Fibroblast of mammary gland (primary cell): ENCODE data around the gene NFIC.
"Not testable (repeated sequence)": the region's sequence is repeated elsewhere in the genome, so short reads cannot be mapped to it uniquely, and the experiment has no call there.

Experiments used
- DNase-seq: peaks from one replicate; pipeline ENCODE4 v3.0.0-alpha.2; 2010; ENCODE audit warnings: low read depth
- H3K4me3 ChIP-seq: 2 replicates; pipeline ENCODE4 v1.5.1; 2011; ENCODE audit warnings: low read depth, mild to moderate bottlenecking, low read length, moderate library complexity; ENCODE audit not compliant: control insufficient read depth
- TF ChIP-seq, protein P1 (sequence below): conservative IDR thresholded peaks from 2 replicates; pipeline ENCODE4 v1.5.1; 2011; ENCODE audit warnings: low read depth, low read length, inconsistent platforms; ENCODE audit not compliant: control insufficient read depth, insufficient read depth

Gene NFIC

DNA sequence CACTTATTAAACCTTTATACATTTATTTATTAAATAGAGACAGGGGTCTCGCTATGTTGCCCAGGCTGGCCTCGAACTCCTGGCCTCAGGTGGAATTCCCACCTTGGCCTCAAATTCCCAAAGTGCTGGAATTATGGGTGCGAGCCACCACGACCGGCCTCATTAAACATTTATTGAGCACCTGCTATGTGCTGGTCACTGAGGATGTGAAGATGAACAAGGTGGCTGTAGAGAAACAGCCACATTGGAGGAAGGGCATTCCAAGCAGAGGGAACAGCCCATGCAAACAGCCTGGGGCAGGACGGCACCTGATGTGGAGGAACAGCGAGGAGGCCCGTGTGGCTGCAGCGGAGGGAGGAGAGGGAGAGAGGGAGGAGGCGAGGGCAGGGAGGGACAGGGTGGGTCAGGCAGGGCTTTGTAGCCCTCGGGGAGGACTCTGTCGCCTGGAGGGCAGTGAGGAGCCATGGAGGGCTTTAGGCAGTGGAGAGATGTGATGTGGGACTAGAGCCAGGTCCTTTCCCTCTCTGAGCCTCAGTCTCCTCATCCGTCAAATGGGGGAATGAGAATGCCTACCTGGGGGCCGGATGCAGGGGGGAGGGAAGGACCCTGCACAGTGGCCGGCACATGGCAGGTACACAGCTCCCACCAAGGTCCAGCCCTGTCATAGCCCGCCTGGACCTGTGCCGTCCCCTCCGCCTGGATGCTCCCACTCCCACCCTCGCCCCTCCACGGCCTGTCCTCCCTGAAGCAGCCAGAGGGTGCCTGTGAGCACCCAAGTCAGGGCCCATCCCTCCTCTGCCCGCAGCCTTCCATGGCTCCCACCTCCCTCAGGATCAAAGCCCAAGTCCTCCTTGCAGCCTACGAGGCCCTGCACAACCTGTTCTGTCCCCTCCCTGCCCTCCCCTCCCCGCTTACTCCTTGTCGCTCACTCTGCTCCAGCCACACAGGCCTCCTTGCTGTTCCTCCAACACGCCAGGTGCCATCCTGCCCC, 21.5 kb upstream of the NFIC start:
- H3K4me3 ChIP-seq, result no peak overlapping the region
- TF ChIP-seq, protein P1, sequence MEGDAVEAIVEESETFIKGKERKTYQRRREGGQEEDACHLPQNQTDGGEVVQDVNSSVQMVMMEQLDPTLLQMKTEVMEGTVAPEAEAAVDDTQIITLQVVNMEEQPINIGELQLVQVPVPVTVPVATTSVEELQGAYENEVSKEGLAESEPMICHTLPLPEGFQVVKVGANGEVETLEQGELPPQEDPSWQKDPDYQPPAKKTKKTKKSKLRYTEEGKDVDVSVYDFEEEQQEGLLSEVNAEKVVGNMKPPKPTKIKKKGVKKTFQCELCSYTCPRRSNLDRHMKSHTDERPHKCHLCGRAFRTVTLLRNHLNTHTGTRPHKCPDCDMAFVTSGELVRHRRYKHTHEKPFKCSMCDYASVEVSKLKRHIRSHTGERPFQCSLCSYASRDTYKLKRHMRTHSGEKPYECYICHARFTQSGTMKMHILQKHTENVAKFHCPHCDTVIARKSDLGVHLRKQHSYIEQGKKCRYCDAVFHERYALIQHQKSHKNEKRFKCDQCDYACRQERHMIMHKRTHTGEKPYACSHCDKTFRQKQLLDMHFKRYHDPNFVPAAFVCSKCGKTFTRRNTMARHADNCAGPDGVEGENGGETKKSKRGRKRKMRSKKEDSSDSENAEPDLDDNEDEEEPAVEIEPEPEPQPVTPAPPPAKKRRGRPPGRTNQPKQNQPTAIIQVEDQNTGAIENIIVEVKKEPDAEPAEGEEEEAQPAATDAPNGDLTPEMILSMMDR, result no peak
- DNase-seq, result no peak

DNA sequence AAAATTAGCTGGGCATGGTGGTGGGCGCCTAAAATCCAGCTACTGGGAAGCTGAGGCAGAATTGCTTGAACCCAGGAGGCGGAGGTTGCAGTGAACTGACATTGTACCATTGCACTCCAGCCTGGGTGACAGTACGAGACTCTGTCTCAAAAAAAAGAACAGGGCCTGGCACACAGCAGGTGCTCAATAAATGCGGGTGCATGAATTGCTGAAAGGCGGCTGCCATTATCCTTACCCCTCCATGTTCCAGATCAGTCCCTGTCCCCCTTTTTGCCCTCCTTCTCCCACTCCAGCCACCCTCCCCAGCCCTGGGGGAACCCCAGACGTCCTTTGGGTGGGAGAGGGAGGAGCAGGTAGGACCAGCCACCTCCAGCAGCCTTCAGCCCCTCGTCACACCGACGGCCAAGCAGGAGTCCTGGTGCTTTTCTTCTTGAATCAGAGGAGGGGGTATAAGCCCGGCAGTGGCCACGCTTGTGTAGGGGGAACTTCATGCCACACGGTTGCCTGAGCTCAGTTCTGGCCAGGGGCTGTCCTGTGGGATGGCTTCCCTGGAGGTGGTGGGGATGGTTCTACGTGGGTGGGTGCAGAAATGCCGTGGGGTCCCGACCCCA, 20.4 kb upstream of the NFIC start:
- no peak overlapping the region for H3K4me3 ChIP-seq
- TF ChIP-seq, protein P1, result no peak
- no peak for DNase-seq

DNA sequence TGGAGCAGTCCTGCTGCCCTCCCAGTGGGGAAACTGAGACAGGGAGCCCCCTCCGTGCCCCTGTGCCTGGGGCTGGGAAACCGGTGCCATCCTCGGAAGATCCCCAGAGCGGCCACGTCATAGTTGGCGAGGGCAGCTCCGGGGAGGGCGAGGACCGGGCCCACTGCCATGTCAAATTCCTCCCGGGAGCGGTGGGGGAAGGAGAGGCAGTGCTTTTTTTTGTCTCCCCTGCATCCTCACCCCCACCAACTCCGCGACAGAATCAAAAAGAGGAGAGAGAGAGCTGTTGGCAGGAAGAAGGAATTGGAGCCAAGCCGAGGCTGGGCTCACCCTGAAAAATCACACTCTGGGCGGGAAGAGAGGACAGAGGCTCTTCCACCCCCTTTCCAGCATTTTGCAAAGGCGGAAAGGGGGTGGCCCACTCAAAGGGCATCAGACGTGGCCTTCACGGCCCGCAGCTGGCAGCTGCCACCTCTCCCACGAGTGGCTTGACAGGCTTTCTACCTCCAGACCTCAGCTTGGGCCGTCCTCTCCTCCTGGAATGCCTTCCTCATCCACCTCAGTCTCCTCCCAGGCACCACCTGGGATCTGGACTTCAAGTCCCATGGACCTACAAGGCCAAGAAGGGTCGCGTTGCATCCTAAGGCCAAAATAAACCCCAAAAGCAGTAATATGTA, 19.6 kb upstream of the NFIC start:
- no peak overlapping the region for H3K4me3 ChIP-seq
- TF ChIP-seq, protein P1, result no peak
- peak; percentile 68 for DNase-seq

DNA sequence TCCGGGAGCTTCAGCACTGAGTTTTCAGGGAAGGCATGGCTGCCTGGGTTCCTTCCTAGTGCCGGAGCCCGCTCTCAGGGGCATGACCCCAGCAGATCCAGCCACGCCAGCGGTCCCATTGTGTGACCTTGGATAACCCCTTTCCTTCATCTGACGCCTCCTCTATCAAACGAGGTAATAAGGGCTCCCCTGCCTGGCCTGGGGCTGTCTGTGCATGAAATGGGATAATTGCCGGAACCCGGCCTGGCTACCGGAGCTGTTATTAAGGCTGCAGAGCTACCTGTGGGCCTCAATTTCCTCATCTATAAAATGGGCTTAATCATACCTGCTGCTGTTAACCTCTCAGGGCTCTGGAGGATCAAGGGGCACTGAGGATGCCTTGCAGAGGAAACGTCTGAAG, 18.3 kb upstream of the NFIC start:
- no peak for DNase-seq
- TF ChIP-seq, protein P1, result no peak
- H3K4me3 ChIP-seq, result no peak overlapping the region

DNA sequence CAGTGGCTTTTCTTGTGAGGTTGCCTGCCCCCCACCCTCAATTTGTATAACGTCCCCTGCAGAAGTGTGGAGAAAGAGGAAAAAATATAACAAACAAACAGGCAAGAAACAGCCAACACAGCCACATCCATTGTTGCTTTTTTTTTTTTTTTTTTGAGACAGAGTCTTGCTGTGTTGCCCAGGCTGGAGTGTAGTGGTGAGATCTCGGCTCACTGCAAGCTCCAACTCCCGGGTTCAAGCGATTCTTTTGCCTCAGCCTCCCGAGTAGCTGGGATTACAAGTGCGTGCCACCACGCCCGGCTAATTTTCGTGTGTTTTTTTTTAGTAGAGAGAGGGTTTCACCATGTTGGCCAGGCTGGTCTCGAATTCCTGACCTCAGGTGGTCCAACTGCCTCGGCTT, 17.9 kb upstream of the NFIC start:
- not testable (repeated sequence) for H3K4me3 ChIP-seq, DNase-seq

DNA sequence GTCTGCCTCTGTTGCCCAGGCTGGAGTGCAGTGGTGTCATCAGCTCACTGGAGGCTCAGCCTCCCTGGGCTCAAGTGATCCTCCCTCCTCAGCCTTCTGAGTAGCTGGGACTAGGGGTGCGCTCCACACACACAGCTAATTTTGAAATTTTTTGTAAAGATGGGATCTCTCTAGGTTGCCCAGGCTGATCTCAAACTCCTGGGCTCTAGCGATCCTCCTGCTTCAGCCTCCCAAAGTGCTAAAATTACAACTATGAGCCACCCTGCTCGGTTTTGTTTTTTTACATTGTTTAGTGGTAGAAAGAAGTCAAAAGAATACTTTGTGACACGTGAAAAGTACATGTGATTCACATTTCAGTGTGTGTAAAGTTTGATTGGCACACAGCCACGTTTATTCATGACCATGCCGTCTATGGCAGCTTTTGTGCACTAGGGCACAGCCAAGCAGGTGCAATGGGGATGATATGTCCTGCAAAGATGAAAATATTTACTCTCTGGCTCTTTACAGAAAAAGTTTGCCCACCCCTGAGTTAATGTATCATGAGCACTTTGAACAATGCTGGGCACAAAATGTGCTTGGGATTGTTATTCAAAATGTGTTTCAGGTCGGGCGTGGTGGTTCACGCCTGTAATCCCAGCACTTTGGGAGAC, 16.2 kb upstream of the NFIC start:
- TF ChIP-seq, protein P1, result no peak
- peak; percentile 69 for DNase-seq
- H3K4me3 ChIP-seq, result no peak overlapping the region
